Activated CD8-positive, alpha-beta memory T cell treated with anti-CD3 and anti-CD28 coated beads, Interleukin-2, amount 50 U/mL, for 4 hours (primary cell): Measurements from ENCODE around the gene PEAK1.
"Not testable (repeated sequence)": the region's sequence is repeated elsewhere in the genome, so short reads cannot be mapped to it uniquely, and the experiment has no call there.

Experiments
- DNase-seq: peaks from one replicate; pipeline ENCODE4 v3.0.0-alpha.2; 2020

Gene PEAK1

DNA sequence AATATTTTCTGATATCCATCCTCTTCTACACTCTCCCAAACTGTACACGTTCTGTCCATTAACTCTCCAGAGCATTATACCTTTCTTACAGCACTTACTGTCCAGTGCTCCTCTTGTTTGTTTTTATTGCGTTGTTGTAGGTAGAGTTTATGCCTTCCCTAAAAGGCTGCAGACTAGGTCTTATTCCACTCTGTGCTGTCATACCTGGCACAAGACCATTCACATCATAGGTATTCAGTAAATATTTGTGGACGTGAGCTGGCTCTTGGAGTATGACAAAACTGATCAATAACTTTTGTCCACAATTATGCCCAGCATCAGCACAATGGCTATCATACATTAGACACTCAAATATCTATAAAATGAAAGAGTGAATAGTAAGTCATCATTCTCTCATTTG is 5.2 kb upstream of the PEAK1 start:
- DNase-seq: no peak

- DNase-seq: no peak
Measured at GRCh38 chr15:77421370-77421700, 1.4 kb upstream of the PEAK1 start.

DNA sequence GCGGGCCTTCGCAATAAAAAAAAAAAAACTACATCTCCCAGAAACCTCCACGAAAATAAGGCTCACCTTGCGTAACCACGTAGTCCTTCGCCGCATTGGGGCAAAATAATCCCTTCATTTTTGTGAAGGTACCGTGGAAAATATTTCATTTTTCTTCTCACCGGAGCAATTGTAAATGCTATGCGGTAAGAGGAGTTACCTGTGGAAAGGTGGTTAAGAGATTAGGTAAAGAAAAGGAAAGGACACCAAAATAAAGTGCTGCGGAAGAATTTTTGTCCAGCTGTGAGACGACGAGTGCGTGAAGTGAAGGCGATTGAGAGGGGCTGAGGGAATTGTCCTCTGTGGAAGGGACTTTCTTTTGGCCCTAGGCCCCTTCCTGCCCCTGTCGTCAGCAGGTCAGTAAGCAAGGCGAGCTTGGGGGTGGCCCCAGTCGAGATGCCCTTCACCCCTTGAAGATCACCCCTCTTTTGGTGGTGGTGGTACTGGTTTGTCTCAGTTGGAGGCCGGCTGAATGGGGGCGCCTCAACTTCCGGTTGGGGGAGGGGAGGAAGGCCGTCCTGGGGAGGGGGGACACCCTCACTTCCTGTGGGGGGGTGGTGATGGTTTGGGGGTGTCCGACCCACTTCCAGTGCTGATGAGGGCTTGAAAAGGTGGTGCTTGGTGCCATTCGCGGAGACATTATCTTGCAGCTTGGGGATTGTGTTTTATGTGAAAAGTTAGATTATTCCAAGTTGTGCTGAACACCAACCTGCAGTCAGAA is 886 bp upstream of the PEAK1 start, which contains the start of gene HMG20A:
HMG20A (plus strand) TSS at position 279 of the 760 bp plus-strand sequence. CDS start 37,520 bp downstream, outside the sequence.
- DNase-seq: peak; percentile 60

- peak; percentile 55 for DNase-seq
Measured at GRCh38 chr15:77418966-77419835, 703 bp downstream of the PEAK1 start.

DNA sequence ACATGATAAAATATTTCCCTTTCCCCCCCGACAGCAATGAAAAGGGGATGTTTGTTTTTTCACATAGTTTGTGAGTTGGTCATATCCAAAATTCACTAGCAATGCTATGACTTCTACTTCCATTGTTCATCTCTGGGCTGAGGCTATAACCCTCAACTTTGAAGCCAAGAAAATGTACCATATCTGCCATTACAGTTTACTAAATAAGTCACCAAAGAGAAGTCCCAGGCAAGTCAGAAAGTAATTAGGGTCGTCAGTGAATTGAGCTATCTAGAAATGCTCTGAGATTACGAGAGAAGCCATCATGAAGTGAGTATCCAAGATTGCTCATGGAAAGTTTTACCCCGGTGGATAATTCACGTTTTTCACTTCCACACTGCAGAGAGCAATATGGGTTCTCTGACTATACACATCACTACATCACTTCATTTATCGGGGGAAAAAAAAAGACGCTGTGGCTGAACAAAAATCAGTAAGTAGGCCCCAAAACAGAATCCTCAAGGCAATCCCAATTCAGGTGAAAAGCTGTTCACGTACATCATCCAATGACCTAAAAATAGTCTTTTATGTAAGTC is 1.4 kb downstream of the PEAK1 start:
- no peak for DNase-seq

DNA sequence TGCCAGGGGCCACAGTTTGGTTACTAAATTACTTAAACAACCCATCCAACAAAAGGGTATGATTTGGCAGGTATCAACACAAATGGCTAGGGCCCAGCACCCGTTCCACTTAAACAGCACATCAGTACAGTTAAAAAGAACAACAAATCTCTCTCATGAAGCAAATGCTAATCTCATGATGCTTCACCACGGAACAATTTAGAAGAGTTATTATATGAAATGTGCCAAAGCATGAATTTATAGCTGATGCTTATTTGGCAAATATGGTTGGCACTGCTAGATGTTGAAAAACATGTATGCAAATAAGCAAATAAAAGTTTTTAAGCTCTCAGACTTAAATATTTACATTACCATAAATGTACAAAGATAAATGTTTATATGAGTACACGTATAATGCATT is 2.3 kb downstream of the PEAK1 start:
- no peak for DNase-seq

DNA sequence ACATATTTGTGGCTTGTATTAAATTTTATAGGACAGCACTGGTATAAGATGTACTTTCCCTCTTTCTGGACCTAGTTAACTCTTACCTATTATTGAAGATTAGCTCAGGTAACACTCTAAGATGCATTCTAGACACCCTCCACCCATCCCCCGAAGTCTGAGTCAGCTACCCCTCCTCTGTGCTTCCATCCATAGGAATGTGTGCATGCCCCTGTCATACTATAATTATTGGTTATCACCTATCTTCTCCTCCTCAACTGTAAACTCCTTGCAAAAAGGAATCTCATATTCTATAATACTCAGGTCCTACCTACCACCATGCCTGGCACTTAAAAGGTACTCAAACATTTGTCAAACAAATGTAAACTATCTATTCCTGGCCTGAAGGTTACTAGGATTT is 3.0 kb downstream of the PEAK1 start:
- DNase-seq: no peak

- no peak for DNase-seq
Measured at GRCh38 chr15:77416148-77416455, 3.8 kb downstream of the PEAK1 start.

DNA sequence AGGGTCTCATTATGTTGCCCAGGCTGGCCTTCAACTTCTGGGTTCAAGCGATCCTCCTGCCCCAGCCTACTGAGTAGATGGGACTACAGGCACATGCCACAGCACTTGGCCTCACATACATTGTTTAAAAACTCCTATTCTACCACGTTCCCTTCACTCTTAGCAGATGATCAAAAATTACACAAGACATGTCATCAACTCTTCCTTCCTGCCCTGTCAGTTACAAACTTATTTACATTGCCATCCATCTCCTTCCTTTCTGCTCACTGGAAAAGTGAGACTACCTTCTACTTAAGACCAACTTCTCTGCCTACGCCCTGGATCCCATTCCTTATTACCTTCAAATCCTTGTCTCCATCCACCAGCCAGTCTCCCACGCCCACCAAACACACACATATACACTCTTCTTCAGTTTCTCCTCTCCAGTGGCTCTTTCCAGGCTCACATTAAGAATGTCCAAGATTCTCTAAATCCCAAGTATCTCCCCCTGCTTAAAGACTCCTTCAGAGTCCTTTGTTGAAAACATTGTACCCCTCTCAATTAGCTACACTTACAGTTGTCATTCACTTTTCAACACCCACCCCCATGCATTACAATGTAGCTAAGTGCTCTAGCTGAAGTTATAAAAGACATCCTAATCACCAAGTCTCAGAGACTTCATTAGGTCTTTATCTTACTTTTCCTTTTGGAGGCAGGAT is 4.3 kb downstream of the PEAK1 start:
- DNase-seq: no peak

DNA sequence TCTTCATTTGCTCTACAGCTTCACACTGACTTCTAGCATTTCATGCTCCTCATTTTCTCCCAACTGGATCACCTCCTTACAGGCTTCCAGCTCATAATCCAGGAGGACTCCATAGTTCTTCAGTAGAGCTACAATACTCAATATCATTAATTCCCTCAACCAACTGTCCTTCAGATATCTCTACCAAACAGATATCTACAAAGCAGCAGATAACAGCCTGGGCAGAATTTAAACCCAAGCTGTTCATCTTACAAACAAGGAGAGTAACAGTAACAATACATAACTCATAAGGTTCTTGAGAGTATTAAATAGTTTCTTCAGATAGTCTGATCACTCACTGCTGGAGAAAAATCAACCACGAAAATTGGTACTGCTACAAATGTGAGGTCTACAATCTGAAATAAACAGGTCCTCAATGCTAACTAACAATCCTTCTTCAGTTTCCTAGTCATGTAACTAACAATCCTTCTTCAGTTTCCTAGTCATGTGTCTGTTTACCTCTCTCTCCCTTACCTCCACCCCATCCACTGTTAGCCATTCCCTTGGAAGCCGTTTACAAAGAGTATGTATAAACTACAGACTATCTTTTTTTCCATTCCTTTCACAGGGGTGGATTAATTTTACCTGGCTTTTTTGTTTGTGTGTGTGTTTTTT is 5.0 kb downstream of the PEAK1 start:
- no peak for DNase-seq

GRCh38 chr15:77413699-77414349 is 6.1 kb downstream of the PEAK1 start:
- no peak for DNase-seq

DNA sequence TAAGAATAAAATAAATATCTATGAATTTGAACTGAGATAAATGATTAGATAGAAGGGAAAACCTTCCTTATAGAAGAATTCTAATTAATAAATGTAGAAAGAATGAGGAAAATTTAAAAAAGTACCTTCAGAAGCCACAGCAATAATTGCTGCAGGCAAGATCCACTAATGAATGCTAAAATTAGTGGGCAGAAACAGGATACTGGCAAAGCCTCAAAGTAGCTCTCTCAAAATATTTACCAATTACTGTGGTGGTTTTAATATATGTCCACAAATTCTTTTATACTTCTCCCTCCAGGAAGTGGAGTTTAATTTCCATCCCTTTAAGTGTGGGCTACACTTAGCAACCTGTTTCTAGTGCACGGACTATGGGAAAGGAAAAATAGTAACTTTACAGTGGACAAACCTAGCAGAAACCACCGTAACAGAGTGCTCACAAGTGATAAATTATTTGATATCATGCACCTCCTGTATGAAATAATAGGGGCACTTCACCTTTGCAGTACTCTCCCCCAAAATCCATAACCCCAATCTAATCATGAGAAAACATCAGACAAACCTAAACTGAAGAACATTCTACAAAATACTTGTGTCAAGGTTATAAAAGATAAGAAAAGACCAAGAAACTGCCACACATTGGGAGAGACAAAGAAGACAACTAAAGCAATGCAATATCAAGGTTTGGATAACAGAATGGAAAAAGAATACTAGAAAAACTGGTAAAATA is 6.8 kb downstream of the PEAK1 start:
- no peak for DNase-seq

- DNase-seq: no peak
Measured at GRCh38 chr15:77411619-77411976, 8.3 kb downstream of the PEAK1 start.

GRCh38 chr15:77410701-77411618 is 8.9 kb downstream of the PEAK1 start:
- no peak for DNase-seq

- DNase-seq: not testable (repeated sequence)
Measured at GRCh38 chr15:77410157-77410500, 9.8 kb downstream of the PEAK1 start.

DNA sequence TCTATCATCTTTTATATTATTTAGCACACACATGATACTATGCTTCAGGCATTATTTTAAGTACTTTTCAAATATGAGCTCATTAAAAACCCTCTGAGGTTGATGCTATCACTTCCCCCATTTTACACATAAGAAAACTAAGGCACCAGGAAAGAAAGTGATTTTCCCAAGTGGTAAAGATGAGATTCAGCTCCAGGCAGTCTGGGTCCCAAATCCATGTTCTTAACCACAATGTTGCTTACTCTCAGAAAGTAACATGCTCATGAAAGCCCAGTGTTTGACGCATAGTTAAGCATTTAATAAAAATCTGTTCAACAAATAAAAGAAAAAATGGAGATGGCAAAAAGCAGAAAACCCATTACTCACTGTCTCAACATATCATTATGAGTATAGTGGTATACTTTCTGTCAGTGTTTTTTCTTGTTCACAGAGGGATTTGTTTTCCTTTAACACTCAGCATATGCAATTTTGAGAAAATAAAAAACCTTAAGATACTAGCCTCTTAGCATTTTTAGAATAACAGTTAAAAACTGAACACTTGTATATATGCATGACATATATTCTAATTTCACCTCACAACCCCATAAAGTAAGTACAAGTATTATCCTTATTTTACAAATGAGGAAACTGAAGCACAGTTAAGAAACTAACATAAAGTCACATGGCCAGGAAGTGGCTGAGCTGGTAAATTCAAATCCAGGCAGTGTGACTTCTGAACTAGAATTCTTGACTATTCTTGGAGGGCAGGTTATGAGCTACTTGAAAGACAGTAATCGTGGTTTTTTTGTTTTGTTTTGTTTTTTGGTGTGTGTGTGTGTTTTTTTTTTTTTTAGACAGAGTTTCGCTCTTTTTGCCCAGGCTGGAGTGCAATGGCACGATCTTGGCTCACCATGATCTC is 10.4 kb downstream of the PEAK1 start:
- no peak for DNase-seq

GRCh38 chr15:77406846-77407245 is 13.1 kb downstream of the PEAK1 start:
- no peak for DNase-seq

DNA sequence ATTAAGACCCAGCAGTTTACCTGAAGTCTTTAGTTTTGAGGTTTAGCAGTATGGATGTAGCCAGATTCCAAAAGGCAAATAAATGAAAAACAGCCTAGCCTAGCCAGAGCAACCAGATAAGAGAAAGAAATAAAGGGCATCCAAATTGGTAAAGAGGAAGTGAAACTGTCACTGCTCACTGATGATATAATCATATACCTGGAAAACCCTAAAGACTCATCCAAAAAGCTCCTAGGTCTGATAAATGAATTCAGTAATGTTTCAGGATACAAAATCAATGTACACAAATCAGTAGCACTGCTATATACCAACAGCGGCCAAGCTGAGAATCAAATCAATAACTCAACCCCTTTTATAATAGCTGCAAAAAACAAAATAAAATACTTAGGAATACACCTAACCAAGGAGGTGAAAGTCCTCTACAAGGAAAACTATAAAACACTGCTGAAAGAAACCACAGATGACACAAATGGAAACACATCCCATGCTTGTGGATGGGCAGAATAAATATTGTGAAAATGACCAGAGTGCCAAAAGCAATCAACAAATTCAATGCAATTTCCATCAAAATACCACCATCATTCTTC is 13.6 kb downstream of the PEAK1 start:
- not testable (repeated sequence) for DNase-seq

GRCh38 chr15:77402740-77403379 is 17.0 kb downstream of the PEAK1 start:
- no peak for DNase-seq
